NCI-H146 treated with DMSO at 0.1 percent for 48 hours (cell line): ENCODE measurements around the gene OR6C65.
"Not testable (repeated sequence)": the region's sequence is repeated elsewhere in the genome, so short reads cannot be mapped to it uniquely, and the experiment has no call there.

Experiments used
- DNase-seq: peaks from one replicate; lab custom pipeline; 2025; ENCODE audit not compliant: unreplicated experiment; lab: John Stamatoyannopoulos, UW

Gene OR6C65

GRCh38 chr12:55400229-55400628 is at the start of gene OR6C65:
Gene OR6C65 (plus strand): TSS chr12:55400529. CDS start chr12:55400529, 0 bp downstream.
- no peak for DNase-seq

- DNase-seq = not testable (repeated sequence)
Measured at GRCh38 chr12:55355338-55355737, 45.0 kb upstream of the OR6C65 start.

- no peak for DNase-seq
Measured at GRCh38 chr12:55362675-55363074, 37.7 kb upstream of the OR6C65 start, which contains the start of gene OR6C75. Gene OR6C75 (plus strand): TSS chr12:55362975. CDS start chr12:55365111, 2,136 bp downstream.

- no peak for DNase-seq
Measured at GRCh38 chr12:55365086-55365485, 35.2 kb upstream of the OR6C65 start.

- DNase-seq = no peak
Measured at GRCh38 chr12:55372521-55372920, 27.8 kb upstream of the OR6C65 start.

GRCh38 chr12:55385891-55386290 is 14.4 kb upstream of the OR6C65 start:
- no peak for DNase-seq

GRCh38 chr12:55392032-55392795 is 8.1 kb upstream of the OR6C65 start:
- DNase-seq = no peak

- DNase-seq = no peak
Measured at GRCh38 chr12:55396326-55396725, 4.0 kb upstream of the OR6C65 start.

- DNase-seq = no peak
Measured at GRCh38 chr12:55407866-55408265, 7.5 kb downstream of the OR6C65 start.

- not testable (repeated sequence) for DNase-seq
Measured at GRCh38 chr12:55409133-55409532, 8.8 kb downstream of the OR6C65 start.

GRCh38 chr12:55412138-55412537 is 11.8 kb downstream of the OR6C65 start:
- not testable (repeated sequence) for DNase-seq

GRCh38 chr12:55413498-55414388 is 13.4 kb downstream of the OR6C65 start:
- not testable (repeated sequence) for DNase-seq

GRCh38 chr12:55414396-55414823 is 14.1 kb downstream of the OR6C65 start:
- DNase-seq = not testable (repeated sequence)

GRCh38 chr12:55414889-55415288 is 14.6 kb downstream of the OR6C65 start:
- not testable (repeated sequence) for DNase-seq

- no peak for DNase-seq
Measured at GRCh38 chr12:55416961-55417360, 16.6 kb downstream of the OR6C65 start.

GRCh38 chr12:55420307-55420962 is 20.1 kb downstream of the OR6C65 start:
- DNase-seq = no peak

GRCh38 chr12:55425954-55426353 is 25.6 kb downstream of the OR6C65 start, which contains the start of gene OR6C76:
Gene OR6C76 (plus strand): TSS chr12:55426254. CDS start chr12:55426254, 0 bp downstream.
- no peak for DNase-seq

GRCh38 chr12:55428331-55429243 is 28.3 kb downstream of the OR6C65 start:
- DNase-seq = no peak

- not testable (repeated sequence) for DNase-seq
Measured at GRCh38 chr12:55441233-55441632, 40.9 kb downstream of the OR6C65 start.

- no peak for DNase-seq
Measured at GRCh38 chr12:55443776-55444175, 43.4 kb downstream of the OR6C65 start, which contains the start of gene OR6C2. Gene OR6C2 (plus strand): TSS chr12:55444076. CDS start chr12:55452214, 8,138 bp downstream.
